ENCODE data around the gene SBNO1.

DNA sequence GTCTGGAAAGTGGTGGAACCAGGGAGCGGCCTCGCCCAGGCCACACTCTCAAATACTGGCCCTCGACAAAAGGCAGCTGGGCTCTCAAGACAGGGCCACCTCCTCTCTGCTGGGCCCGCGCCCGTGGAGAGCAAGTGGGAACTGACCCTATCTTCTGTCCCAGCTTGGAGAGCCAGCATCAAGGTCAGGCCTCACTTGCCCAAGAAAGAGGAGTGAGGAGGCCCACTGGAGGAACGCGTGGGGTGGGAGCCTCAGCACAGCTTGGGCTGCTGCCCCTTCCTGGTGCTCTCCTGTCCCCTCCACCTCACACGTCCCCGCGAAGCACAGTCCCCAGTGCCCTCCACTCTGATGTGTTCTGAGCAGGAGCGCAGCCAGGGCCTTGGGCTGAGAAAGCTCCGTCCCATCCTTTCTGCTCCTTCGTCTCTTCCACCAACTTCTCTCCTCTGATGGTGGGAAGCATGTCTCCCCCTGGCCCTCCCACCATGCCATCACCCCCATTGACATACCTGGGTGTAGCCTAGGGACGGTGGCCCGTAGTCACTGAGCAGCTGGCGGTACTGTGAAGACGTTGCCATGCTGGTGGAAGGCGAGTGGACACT, 97.9 kb downstream of the SBNO1 start:
- TF ChIP-seq POLR2A (IDR thresholded peaks at IDR 0.05), result no peak
- TF ChIP-seq, protein P1, sequence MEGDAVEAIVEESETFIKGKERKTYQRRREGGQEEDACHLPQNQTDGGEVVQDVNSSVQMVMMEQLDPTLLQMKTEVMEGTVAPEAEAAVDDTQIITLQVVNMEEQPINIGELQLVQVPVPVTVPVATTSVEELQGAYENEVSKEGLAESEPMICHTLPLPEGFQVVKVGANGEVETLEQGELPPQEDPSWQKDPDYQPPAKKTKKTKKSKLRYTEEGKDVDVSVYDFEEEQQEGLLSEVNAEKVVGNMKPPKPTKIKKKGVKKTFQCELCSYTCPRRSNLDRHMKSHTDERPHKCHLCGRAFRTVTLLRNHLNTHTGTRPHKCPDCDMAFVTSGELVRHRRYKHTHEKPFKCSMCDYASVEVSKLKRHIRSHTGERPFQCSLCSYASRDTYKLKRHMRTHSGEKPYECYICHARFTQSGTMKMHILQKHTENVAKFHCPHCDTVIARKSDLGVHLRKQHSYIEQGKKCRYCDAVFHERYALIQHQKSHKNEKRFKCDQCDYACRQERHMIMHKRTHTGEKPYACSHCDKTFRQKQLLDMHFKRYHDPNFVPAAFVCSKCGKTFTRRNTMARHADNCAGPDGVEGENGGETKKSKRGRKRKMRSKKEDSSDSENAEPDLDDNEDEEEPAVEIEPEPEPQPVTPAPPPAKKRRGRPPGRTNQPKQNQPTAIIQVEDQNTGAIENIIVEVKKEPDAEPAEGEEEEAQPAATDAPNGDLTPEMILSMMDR (IDR thresholded peaks at IDR 0.05), result no peak

All from right lobe of liver (tissue), 4 donors.